GM12878 (cell line): ENCODE results near the gene MYH9. TPM values are rescaled to one million over a fixed set of nuclear protein-coding genes. Genes with fewer than 3 reads are reported as not detected.
A peak's percentile ranks its signal among the peaks of the same experiment; 100 is the strongest.

ENCODE experiments used
- ASH2L ChIP-seq: fragments of 300-600, 200-600 bp; sonication (generic); IDR thresholded peaks from 2 replicates; pipeline ENCODE4 v1.6.1; 2017; ENCODE audit warnings: low read depth, mild to moderate bottlenecking, borderline replicate concordance
- BACH1 ChIP-seq: fragments of 450-650 bp; IDR thresholded peaks from 2 replicates; pipeline ENCODE4 v1.6.1; 2017; ENCODE audit warnings: mild to moderate bottlenecking, borderline replicate concordance
- CBX5 ChIP-seq: sonication (generic); IDR thresholded peaks from 2 replicates; pipeline ENCODE4 v1.6.1; 2016; ENCODE audit warnings: low read depth, moderate library complexity, mild to moderate bottlenecking, inconsistent platforms
- CREB1 ChIP-seq: IDR thresholded peaks from 2 replicates; pipeline ENCODE4 v1.6.1; 2012; ENCODE audit warnings: low read depth, mild to moderate bottlenecking, inconsistent platforms
- CREM ChIP-seq: IDR thresholded peaks from 2 replicates; pipeline ENCODE4 v1.6.1; 2014; ENCODE audit warnings: antibody characterized with exemption, low read depth
- EED ChIP-seq: sonication (generic); IDR thresholded peaks from 2 replicates; pipeline ENCODE4 v1.6.1; 2016; ENCODE audit warnings: antibody characterized with exemption, low read depth
- ESRRA ChIP-seq: IDR thresholded peaks from 2 replicates; pipeline ENCODE4 v1.6.1; 2012; ENCODE audit warnings: mild to moderate bottlenecking, low read length, improper control_type of control experiment
- EZH2 ChIP-seq: IDR thresholded peaks from 2 replicates; pipeline ENCODE4 v1.6.1; 2012; ENCODE audit warnings: low read depth, mild to moderate bottlenecking, control low read depth, inconsistent platforms, low read length, borderline replicate concordance; ENCODE audit not compliant: control insufficient read depth
- GATAD2B ChIP-seq: fragments of 450-650 bp; conservative IDR thresholded peaks from 2 replicates; pipeline ENCODE4 v1.6.1; 2017; ENCODE audit warnings: low read depth, mild to moderate bottlenecking, moderate library complexity
- MXI1 ChIP-seq: fragments of 150-350 bp; IDR thresholded peaks from 2 replicates; pipeline ENCODE4 v1.6.1; 2011; ENCODE audit warnings: low read depth, mild to moderate bottlenecking, inconsistent platforms, low read length, improper control_type of control experiment
- NRF1 ChIP-seq: conservative IDR thresholded peaks from 2 replicates; pipeline ENCODE4 v1.6.1; 2011; ENCODE audit warnings: mild to moderate bottlenecking, low read depth, low read length, improper control_type of control experiment
- POLR2A ChIP-seq: IDR thresholded peaks from 2 replicates; pipeline ENCODE4 v1.6.1; 2011; ENCODE audit warnings: low read depth, mild to moderate bottlenecking, low read length
- POLR2AphosphoS5 ChIP-seq: IDR thresholded peaks from 2 replicates; pipeline ENCODE4 v1.6.1; 2011; ENCODE audit warnings: mild to moderate bottlenecking, low read length, inconsistent platforms
- RUNX3 ChIP-seq: IDR thresholded peaks from 2 replicates; pipeline ENCODE4 v1.6.1; 2012; ENCODE audit warnings: low read length, inconsistent platforms
- SIX5 ChIP-seq: IDR thresholded peaks from 2 replicates; pipeline ENCODE4 v1.6.1; 2011; ENCODE audit warnings: mild to moderate bottlenecking, low read depth, low read length, moderate library complexity; ENCODE audit not compliant: severe bottlenecking
- SMARCA5 ChIP-seq: fragments of 450-650 bp; IDR thresholded peaks from 2 replicates; pipeline ENCODE4 v1.6.1; 2017; ENCODE audit warnings: mild to moderate bottlenecking
- SREBF1 ChIP-seq: IDR thresholded peaks from 2 replicates; pipeline ENCODE4 v1.6.1; 2012; ENCODE audit warnings: mild to moderate bottlenecking, low read length
- ZNF207 ChIP-seq: fragments of 450-650 bp; IDR thresholded peaks from 2 replicates; pipeline ENCODE4 v1.6.1; 2014; ENCODE audit warnings: antibody characterized with exemption, mild to moderate bottlenecking, borderline replicate concordance
- ZNF384 ChIP-seq: IDR thresholded peaks from 2 replicates; pipeline ENCODE4 v1.6.1; 2012; ENCODE audit warnings: low read depth, mild to moderate bottlenecking, low read length, improper control_type of control experiment, borderline replicate concordance
- polyA plus RNA-seq, 11 experiments: library from polyadenylated mRNA; depleted of rRNA in 4 of 11; unstranded in 6 of 11; stranded (reverse) in 5 of 11; fragments of >200 nt; fragmentation: Nextera tagmentation in 4 of 11; fragmentation: Illumina TruSeq in 1 of 11; extraction: Ambion mirVana in 4 of 11; extraction: Trizol in 1 of 11; gene quantifications; 1 replicate in 1 of 11; 2 replicates in 10 of 11; pipeline versions ENCODE4 v1.2.1 to v1.2.3, GENCODE V29; 2011 to 2016; ENCODE audit warnings: inconsistent platforms in 2 of 11, missing spikeins in 2 of 11, low read depth in 1 of 11
- total RNA-seq, 4 experiments: library from RNA; depleted of rRNA in 3 of 4; stranded (reverse); fragments of >200 nt in 3 of 4; fragmentation: Illumina TruSeq in 1 of 4; extraction: Trizol in 1 of 4; gene quantifications; 2 replicates each; pipeline versions ENCODE4 v1.2.1 to v1.2.3, GENCODE V29; 2013 to 2021
- TF ChIP-seq, protein P1 (sequence below): fragments of 150-350 bp; IDR thresholded peaks from 2 replicates; pipeline ENCODE4 v1.6.1; 2016; ENCODE audit warnings: low read depth, low read length
- TF ChIP-seq, protein P2 (sequence below): fragments of 450-650 bp; conservative IDR thresholded peaks from 2 replicates; pipeline ENCODE4 v1.6.1; 2017; ENCODE audit warnings: mild to moderate bottlenecking, moderate library complexity
- TF ChIP-seq, protein P3 (sequence below): fragments of 150-350 bp; IDR thresholded peaks from 2 replicates; pipeline ENCODE4 v1.6.1; 2014; ENCODE audit warnings: mild to moderate bottlenecking, low read depth, low read length
- TF ChIP-seq, protein P4 (sequence below): fragments of 450-650 bp; IDR thresholded peaks from 2 replicates; pipeline ENCODE4 v1.6.1; 2014; ENCODE audit warnings: mild to moderate bottlenecking

Gene MYH9
- total and polyA plus RNA-seq, 10 of the 15 experiments (the other 5 are each of a cell fraction or from before 2014, with no cell fraction given): 5.1 to 525 (median 145) TPM

DNA sequence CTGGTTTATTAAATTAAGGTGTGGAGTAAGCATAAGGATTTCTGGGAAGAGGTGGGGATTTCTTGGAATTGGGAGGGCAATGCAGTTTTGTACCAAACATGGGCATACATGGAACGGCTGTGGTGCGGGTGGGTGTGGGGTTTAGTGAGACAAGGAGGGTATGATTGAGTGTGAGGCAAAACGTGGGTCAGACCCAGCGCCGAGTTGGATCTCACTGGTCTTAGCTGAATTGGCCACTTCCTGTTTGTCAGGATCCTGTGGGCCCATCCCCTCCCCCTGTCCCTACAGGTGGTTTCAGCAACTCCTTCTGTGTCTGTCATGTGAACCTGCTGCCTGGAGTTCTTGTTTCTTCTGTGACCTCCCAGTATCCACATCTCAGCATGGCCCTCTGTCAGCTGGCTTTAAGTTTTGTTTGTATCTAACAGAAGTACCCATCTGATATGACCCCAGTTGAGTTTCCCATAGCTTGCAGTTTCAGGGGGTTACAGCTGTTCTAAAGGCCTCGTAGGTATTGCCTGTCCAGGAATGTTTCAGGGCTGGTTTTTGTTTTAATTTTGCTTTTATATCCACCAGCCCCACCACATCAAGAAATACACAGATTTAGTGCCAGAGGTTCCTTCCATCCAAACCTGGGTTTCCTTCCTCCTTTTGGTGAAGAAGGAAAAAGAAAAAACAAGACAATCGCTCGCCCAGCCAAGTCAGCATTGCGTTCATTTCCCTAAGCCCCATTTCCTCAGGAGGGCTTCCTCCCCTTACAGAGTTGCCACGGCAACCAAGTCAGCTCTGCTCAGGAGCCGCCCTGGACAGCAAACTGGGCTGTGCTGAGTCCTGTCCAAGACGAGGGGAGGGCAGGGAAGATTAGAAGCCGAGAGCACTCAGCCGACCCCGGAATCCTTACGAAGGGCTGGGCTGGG is 128.8 kb downstream of the MYH9 start (continued):
- TF ChIP-seq, protein P1, sequence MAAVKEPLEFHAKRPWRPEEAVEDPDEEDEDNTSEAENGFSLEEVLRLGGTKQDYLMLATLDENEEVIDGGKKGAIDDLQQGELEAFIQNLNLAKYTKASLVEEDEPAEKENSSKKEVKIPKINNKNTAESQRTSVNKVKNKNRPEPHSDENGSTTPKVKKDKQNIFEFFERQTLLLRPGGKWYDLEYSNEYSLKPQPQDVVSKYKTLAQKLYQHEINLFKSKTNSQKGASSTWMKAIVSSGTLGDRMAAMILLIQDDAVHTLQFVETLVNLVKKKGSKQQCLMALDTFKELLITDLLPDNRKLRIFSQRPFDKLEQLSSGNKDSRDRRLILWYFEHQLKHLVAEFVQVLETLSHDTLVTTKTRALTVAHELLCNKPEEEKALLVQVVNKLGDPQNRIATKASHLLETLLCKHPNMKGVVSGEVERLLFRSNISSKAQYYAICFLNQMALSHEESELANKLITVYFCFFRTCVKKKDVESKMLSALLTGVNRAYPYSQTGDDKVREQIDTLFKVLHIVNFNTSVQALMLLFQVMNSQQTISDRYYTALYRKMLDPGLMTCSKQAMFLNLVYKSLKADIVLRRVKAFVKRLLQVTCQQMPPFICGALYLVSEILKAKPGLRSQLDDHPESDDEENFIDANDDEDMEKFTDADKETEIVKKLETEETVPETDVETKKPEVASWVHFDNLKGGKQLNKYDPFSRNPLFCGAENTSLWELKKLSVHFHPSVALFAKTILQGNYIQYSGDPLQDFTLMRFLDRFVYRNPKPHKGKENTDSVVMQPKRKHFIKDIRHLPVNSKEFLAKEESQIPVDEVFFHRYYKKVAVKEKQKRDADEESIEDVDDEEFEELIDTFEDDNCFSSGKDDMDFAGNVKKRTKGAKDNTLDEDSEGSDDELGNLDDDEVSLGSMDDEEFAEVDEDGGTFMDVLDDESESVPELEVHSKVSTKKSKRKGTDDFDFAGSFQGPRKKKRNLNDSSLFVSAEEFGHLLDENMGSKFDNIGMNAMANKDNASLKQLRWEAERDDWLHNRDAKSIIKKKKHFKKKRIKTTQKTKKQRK: no peak
- TF ChIP-seq BACH1: no peak
- no peak for TF ChIP-seq CREB1
- TF ChIP-seq, protein P2, sequence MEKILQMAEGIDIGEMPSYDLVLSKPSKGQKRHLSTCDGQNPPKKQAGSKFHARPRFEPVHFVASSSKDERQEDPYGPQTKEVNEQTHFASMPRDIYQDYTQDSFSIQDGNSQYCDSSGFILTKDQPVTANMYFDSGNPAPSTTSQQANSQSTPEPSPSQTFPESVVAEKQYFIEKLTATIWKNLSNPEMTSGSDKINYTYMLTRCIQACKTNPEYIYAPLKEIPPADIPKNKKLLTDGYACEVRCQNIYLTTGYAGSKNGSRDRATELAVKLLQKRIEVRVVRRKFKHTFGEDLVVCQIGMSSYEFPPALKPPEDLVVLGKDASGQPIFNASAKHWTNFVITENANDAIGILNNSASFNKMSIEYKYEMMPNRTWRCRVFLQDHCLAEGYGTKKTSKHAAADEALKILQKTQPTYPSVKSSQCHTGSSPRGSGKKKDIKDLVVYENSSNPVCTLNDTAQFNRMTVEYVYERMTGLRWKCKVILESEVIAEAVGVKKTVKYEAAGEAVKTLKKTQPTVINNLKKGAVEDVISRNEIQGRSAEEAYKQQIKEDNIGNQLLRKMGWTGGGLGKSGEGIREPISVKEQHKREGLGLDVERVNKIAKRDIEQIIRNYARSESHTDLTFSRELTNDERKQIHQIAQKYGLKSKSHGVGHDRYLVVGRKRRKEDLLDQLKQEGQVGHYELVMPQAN: 0 out of 2 replicates have a peak, but pooled peaks have one; percentile 15
- TF ChIP-seq, protein P3, sequence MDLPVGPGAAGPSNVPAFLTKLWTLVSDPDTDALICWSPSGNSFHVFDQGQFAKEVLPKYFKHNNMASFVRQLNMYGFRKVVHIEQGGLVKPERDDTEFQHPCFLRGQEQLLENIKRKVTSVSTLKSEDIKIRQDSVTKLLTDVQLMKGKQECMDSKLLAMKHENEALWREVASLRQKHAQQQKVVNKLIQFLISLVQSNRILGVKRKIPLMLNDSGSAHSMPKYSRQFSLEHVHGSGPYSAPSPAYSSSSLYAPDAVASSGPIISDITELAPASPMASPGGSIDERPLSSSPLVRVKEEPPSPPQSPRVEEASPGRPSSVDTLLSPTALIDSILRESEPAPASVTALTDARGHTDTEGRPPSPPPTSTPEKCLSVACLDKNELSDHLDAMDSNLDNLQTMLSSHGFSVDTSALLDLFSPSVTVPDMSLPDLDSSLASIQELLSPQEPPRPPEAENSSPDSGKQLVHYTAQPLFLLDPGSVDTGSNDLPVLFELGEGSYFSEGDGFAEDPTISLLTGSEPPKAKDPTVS: no peak
- no peak for TF ChIP-seq ZNF384
- 0 out of 2 replicates have a peak, but pooled peaks have one; percentile 22 for TF ChIP-seq POLR2A
- TF ChIP-seq SMARCA5: no peak
- no peak for TF ChIP-seq GATAD2B
- no peak for TF ChIP-seq SREBF1
- no peak for TF ChIP-seq EZH2
- TF ChIP-seq, protein P4, sequence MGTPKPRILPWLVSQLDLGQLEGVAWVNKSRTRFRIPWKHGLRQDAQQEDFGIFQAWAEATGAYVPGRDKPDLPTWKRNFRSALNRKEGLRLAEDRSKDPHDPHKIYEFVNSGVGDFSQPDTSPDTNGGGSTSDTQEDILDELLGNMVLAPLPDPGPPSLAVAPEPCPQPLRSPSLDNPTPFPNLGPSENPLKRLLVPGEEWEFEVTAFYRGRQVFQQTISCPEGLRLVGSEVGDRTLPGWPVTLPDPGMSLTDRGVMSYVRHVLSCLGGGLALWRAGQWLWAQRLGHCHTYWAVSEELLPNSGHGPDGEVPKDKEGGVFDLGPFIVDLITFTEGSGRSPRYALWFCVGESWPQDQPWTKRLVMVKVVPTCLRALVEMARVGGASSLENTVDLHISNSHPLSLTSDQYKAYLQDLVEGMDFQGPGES: no peak
- TF ChIP-seq ASH2L: no peak
- no peak for TF ChIP-seq ESRRA
- no peak for TF ChIP-seq CREM
- TF ChIP-seq POLR2AphosphoS5: 0 out of 2 replicates have a peak, but pooled peaks have one; percentile 33
- no peak for TF ChIP-seq ZNF207
- TF ChIP-seq EED: no peak
- TF ChIP-seq RUNX3: peak; percentile 56
- no peak; the same call in 1 of the 2 replicates for TF ChIP-seq MXI1
- no peak for TF ChIP-seq SIX5
- no peak for TF ChIP-seq NRF1
- no peak for TF ChIP-seq CBX5
